PC-3 (cell line): ENCODE measurements around the gene KLHL13. TPM values are rescaled to one million over a fixed set of nuclear protein-coding genes. Genes with fewer than 3 reads are reported as not detected.

ENCODE experiments used
- ATAC-seq: fragments of 200-7000 bp; cut with Tn5 transposase; 2 replicates; pipeline ENCODE4 v1.9.1; 2020; ENCODE audit warnings: mild to moderate bottlenecking, moderate library complexity
- BruUV-seq: library from RNA; stranded (reverse); fragments of 400-500 nt; replicated peaks from 2 replicates; lab custom pipeline; 2021; lab: Mats Ljungman, UMichigan
- CTCF ChIA-PET: fragments of 300-600 bp; sonication (Branson Sonifier 250); formaldehyde crosslinking; loops from one replicate; lab custom pipeline; 2022; ENCODE audit warnings: antibody characterized with exemption; lab: Charles Lee
- POLR2A ChIA-PET: fragments of 300-600 bp; sonication (Branson Sonifier 250); formaldehyde crosslinking; loops from one replicate; lab custom pipeline; 2022; ENCODE audit warnings: antibody characterized with exemption; ENCODE audit not compliant: unreplicated experiment; lab: Charles Lee
- DNase-seq: peaks from one replicate; pipeline ENCODE4 v3.0.0-alpha.2; 2015
- H2AFZ ChIP-seq: fragments of 300-600 bp; sonication (generic); 2 replicates; pipeline ENCODE4 v1.6.0; 2016; ENCODE audit warnings: antibody characterized with exemption, low read length
- H3F3A ChIP-seq: fragments of 300-600 bp; sonication (generic); one replicate; pipeline ENCODE4 v1.6.0; 2017; ENCODE audit warnings: antibody characterized with exemption, low read length, control low read depth, mild to moderate bottlenecking; ENCODE audit not compliant: unreplicated experiment
- H3K27ac ChIP-seq: fragments of 300-600 bp; sonication (generic); 2 replicates; pipeline ENCODE4 v1.5.1; 2016; ENCODE audit warnings: mild to moderate bottlenecking, low read length
- H3K27me3 ChIP-seq: fragments of 300-600 bp; sonication (generic); 2 replicates; pipeline ENCODE4 v1.6.1; 2016; ENCODE audit warnings: low read length, mixed read lengths
- H3K36me3 ChIP-seq: fragments of 300-600 bp; sonication (generic); 2 replicates; pipeline ENCODE4 v1.6.1; 2016; ENCODE audit warnings: low read depth, mixed run types, low read length, mixed read lengths
- H3K4me1 ChIP-seq: fragments of 300-600 bp; sonication (generic); 2 replicates; pipeline ENCODE4 v1.5.1; 2016; ENCODE audit warnings: low read length; ENCODE audit not compliant: insufficient read depth
- H3K4me2 ChIP-seq: fragments of 300-600 bp; sonication (generic); 2 replicates; pipeline ENCODE4 v1.6.0; 2016; ENCODE audit warnings: low read length
- H3K4me3 ChIP-seq: fragments of 300-600 bp; sonication (generic); 2 replicates; pipeline ENCODE4 v1.5.1; 2016; ENCODE audit warnings: mild to moderate bottlenecking, low read length, mixed read lengths
- H3K79me2 ChIP-seq: fragments of 300-600 bp; sonication (generic); 2 replicates; pipeline ENCODE4 v1.6.1; 2017; ENCODE audit warnings: low read length, mixed read lengths
- H3K9ac ChIP-seq: fragments of 300-600 bp; sonication (generic); 2 replicates; pipeline ENCODE4 v1.6.0; 2016; ENCODE audit warnings: mild to moderate bottlenecking, low read length
- H3K9me2 ChIP-seq: fragments of 300-600 bp; sonication (generic); replicated peaks from 2 replicates; pipeline ENCODE4 v1.6.1; 2016; ENCODE audit warnings: mixed run types, low read length, mixed read lengths
- H3K9me3 ChIP-seq: fragments of 300-600 bp; sonication (generic); 2 replicates; pipeline ENCODE4 v1.6.1; 2016; ENCODE audit warnings: low read length, mixed read lengths
- H4K20me1 ChIP-seq: fragments of 300-600 bp; sonication (generic); 2 replicates; pipeline ENCODE4 v1.6.1; 2016; ENCODE audit warnings: low read length, mixed read lengths
- EZH2 ChIP-seq: fragments of 300-600 bp; sonication (generic); IDR thresholded peaks from one replicate; pipeline ENCODE4 v1.6.1; 2017; ENCODE audit warnings: antibody characterized with exemption, mild to moderate bottlenecking, low read length; ENCODE audit not compliant: unreplicated experiment
- EZH2phosphoT487 ChIP-seq: fragments of 300-600 bp; sonication (generic); IDR thresholded peaks from 2 replicates; pipeline ENCODE4 v1.6.1; 2018; ENCODE audit warnings: mild to moderate bottlenecking, antibody characterized with exemption, low read length, borderline replicate concordance
- intact Hi-C: fragments of 100-400 bp; cut with micrococcal nuclease; formaldehyde crosslinking; loops from 2 replicates; pipeline ENCODE4 v1.9.0; 2023
- total RNA-seq: library from RNA; depleted of rRNA; stranded (reverse); fragments of >200 nt; gene quantifications from 2 replicates; pipeline ENCODE4 v1.2.3, GENCODE V29; 2014
- TF ChIP-seq, protein P1 (sequence below): fragments of 300-600 bp; sonication (generic); conservative IDR thresholded peaks from 2 replicates; pipeline ENCODE4 v1.5.1; 2017; ENCODE audit warnings: antibody characterized with exemption, low read depth, mild to moderate bottlenecking, low read length

Gene KLHL13
- total RNA-seq, 1 experiment from 2014 or later = 4.0 TPM

DNA sequence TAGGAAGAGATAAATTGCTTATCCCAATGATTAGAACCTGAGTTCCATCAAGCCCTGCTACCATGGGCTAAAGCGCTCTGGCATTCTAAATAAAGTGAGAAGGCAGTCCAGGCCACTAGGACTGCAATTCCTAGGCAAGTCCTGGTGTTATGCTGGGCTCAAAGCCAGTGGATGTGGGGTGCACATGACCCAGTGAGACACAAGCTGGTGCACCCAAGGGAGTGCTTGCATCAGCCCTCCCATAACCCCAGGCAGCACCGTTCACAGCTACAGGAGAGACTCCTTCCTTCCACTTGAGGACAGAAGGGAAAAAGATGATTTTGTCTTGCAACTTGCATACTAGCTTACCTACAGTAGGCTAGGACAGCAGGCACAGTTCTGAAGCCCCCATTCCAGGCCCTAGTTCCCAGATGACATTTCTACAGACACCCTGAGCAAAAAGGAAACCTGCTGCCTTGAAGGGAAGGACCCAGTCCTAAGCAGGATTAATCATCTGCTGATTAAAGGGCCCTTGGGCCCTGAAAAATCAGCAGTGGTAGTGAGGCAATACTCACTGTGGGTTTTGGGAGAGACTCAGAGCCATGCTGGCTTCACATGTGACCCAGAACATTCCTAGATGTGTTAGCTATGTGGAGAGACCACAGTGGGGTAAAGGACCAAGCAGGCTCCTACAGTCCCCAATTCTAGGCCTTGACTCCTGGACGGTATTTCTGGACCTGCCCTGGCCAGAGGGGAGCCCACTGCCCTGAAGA, 77.8 kb downstream of the KLHL13 start:
- Histone ChIP-seq H3K27ac (no peak overlapping the region), H3F3A (no peaks in the 10 kb centered on the region), H3K4me3 (no peak overlapping the region), H4K20me1 (no peaks in the 10 kb centered on the region), H3K9me3 (no peaks in the 10 kb centered on the region), H3K4me2 (no peak overlapping the region), H3K9ac (no peak overlapping the region), H3K79me2 (no peaks in the 10 kb centered on the region), H3K9me2 (no peaks in the 10 kb centered on the region), H2AFZ (no peak overlapping the region), H3K27me3 (no peaks in the 10 kb centered on the region), H3K4me1 (no peaks in the 10 kb centered on the region), H3K36me3 (no peaks in the 10 kb centered on the region)
- ChIA-PET POLR2A (no interaction called here), CTCF (no interaction called here)
- no peak for DNase-seq
- TF ChIP-seq EZH2 = no peak
- TF ChIP-seq, protein P1, sequence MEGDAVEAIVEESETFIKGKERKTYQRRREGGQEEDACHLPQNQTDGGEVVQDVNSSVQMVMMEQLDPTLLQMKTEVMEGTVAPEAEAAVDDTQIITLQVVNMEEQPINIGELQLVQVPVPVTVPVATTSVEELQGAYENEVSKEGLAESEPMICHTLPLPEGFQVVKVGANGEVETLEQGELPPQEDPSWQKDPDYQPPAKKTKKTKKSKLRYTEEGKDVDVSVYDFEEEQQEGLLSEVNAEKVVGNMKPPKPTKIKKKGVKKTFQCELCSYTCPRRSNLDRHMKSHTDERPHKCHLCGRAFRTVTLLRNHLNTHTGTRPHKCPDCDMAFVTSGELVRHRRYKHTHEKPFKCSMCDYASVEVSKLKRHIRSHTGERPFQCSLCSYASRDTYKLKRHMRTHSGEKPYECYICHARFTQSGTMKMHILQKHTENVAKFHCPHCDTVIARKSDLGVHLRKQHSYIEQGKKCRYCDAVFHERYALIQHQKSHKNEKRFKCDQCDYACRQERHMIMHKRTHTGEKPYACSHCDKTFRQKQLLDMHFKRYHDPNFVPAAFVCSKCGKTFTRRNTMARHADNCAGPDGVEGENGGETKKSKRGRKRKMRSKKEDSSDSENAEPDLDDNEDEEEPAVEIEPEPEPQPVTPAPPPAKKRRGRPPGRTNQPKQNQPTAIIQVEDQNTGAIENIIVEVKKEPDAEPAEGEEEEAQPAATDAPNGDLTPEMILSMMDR = no peak
- no peak for TF ChIP-seq EZH2phosphoT487
- no TSS peak for BruUV-seq
- intact Hi-C loops = no loop called here
- ATAC-seq = no peak

DNA sequence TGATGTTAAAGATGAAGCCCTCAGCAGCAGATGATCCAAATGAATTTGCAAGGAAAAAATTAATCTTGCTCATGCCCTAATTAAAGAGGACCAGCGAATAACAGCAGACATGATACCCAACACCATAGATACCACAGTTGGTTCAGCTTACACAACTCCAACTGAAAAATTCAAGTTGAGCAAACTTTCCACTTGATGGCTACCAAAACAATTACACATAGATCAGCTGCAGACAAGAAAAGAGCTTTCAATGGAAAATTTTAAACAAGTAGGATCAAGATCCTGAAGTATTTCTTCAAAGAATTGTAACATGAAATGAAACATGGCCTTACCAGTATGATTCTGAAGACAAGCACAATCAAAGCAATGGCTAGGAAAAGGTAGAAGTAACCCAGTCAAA, 90.0 kb downstream of the KLHL13 start:
- H3K4me3 ChIP-seq = no peak overlapping the region
- no peaks in the 10 kb centered on the region for H3K79me2 ChIP-seq
- ATAC-seq (no peak), DNase-seq (no peak)
- BruUV-seq = no TSS peak
- ChIA-PET POLR2A (no interaction called here), CTCF (no interaction called here)
- no peaks in the 10 kb centered on the region for H3K9me3 ChIP-seq
- intact Hi-C loops = loop anchor here (5.0 kb wide), 1 partner anchor 41 kb away; no protein-coding TSS in a partner anchor
- no peaks in the 10 kb centered on the region for H3K9me2 ChIP-seq
- H2AFZ ChIP-seq = no peak overlapping the region
- H3K36me3 ChIP-seq = no peaks in the 10 kb centered on the region
- H3K27me3 ChIP-seq = no peaks in the 10 kb centered on the region
- no peak overlapping the region for H3K27ac ChIP-seq
- H3K4me2 ChIP-seq = no peak overlapping the region
- no peaks in the 10 kb centered on the region for H3F3A ChIP-seq
- no peak for TF ChIP-seq EZH2
- TF ChIP-seq, protein P1 = no peak
- no peak for TF ChIP-seq EZH2phosphoT487
- no peak overlapping the region for H3K9ac ChIP-seq
- H3K4me1 ChIP-seq = 0 out of 2 replicates have a peak, but pooled peaks cover 4% of the 10 kb centered on the region
- no peaks in the 10 kb centered on the region for H4K20me1 ChIP-seq

DNA sequence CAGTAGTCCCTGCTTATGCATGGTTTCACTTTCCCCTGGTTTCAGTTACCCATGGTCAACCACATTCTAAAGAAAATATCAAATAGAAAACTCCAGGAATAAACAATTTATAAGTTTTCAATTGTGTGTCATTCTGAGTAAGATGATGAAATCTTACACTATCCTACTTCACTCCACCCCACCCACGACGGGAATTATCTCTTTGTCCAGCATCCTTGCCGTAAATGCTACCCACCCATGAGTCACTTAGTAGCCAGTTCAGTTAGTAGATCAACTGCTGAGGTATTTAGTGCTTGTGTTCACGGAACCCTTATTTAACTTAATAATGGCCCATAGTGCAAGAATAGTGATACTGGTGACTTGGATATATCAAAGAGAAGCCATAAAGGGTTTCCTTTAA, 91.4 kb downstream of the KLHL13 start:
- POLR2A ChIA-PET = no interaction called here

More for the DNA sequence above, 91.4 kb downstream of the KLHL13 start:
- Histone ChIP-seq H3K4me2 (peak overlapping the region; percentile 33; the same call in 1 of the 2 replicates), H3K9me2 (no peaks in the 10 kb centered on the region), H3K79me2 (no peaks in the 10 kb centered on the region), H3K27me3 (no peaks in the 10 kb centered on the region), H3K9ac (no peak overlapping the region), H2AFZ (0 out of 2 replicates have a peak overlapping the region, but pooled peaks have one; percentile 40), H3K4me3 (0 out of 2 replicates have a peak overlapping the region, but pooled peaks have one; percentile 29), H3F3A (no peaks in the 10 kb centered on the region), H3K36me3 (no peaks in the 10 kb centered on the region), H3K27ac (no peak overlapping the region), H3K4me1 (0 out of 2 replicates have a peak, but pooled peaks cover 4% of the 10 kb centered on the region), H4K20me1 (no peaks in the 10 kb centered on the region), H3K9me3 (no peaks in the 10 kb centered on the region)
- CTCF ChIA-PET = no interaction called here
- ATAC-seq = peak; percentile 80
- no peak for TF ChIP-seq EZH2
- intact Hi-C loops = loop anchor here (5.0 kb wide), 1 partner anchor 42 kb away; no protein-coding TSS in a partner anchor
- DNase-seq = peak; percentile 33
- no TSS peak for BruUV-seq
